Mucosa of descending colon (tissue), 3 donors: ENCODE data around the gene PCDHB6. TPM values are rescaled to one million over a fixed set of nuclear protein-coding genes. Genes with fewer than 3 reads are reported as not detected.
"Not testable (repeated sequence)": the region's sequence is repeated elsewhere in the genome, so short reads cannot be mapped to it uniquely, and the experiment has no call there.

Experiments
- ATAC-seq: fragments of 200-7000 bp; cut with Tn5 transposase; one replicate; pipeline ENCODE4 v1.9.1; 2020; ENCODE audit warnings: mild to moderate bottlenecking, moderate library complexity
- DNase-seq, 3 donors: peaks; one replicate each; pipeline ENCODE4 v3.0.0-alpha.2; 2020
- H3K36me3 ChIP-seq: fragments of 200-600 bp; one replicate; pipeline ENCODE4 v1.8.0; 2021; ENCODE audit warnings: low read depth, mild to moderate bottlenecking
- H3K4me1 ChIP-seq: fragments of 200-600 bp; one replicate; pipeline ENCODE4 v1.8.0; 2021; ENCODE audit warnings: low read depth, mild to moderate bottlenecking
- H3K4me3 ChIP-seq: fragments of 200-600 bp; one replicate; pipeline ENCODE4 v1.8.0; 2021; ENCODE audit warnings: mild to moderate bottlenecking
- H3K9me3 ChIP-seq: fragments of 200-600 bp; one replicate; pipeline ENCODE4 v1.8.0; 2021; ENCODE audit warnings: mild to moderate bottlenecking
- intact Hi-C, 2 donors: fragments of 100-400 bp; cut with DNase I in 1 of 2; cut with micrococcal nuclease in 1 of 2; formaldehyde crosslinking; loops; one replicate each; pipeline versions ENCODE4 v1.11.0 to v1.11.1; 2022; cut with DNase I, micrococcal nuclease
- total RNA-seq, 3 donors: library from RNA; stranded (reverse); fragmentation: NEBNext Ultra II Directional in 2 of 3; extraction: Animal tissue kit (Norgen Biotek cat#: 25700) in 2 of 3; gene quantifications; one replicate each; pipeline versions ENCODE4 v1.2.1 to v1.2.4, GENCODE V29; 2021 to 2023
- TF ChIP-seq, protein P1 (sequence below): fragments of 200-600 bp; IDR thresholded peaks from one replicate; pipeline ENCODE4 v1.8.0; 2022; ENCODE audit warnings: antibody characterized with exemption, mild to moderate bottlenecking
- donor health status: DM: no; HTN: no; CAD: no; lungs with moderate emphysema.
- donor health status: DM: no; HTN: no; CAD: no.
- donor health status: DM: no; HTN: yes; CAD: no.

Gene PCDHB6
- total RNA-seq, 3 donors from 2014 or later = 0.24 to 0.60 (median 0.29) TPM

DNA sequence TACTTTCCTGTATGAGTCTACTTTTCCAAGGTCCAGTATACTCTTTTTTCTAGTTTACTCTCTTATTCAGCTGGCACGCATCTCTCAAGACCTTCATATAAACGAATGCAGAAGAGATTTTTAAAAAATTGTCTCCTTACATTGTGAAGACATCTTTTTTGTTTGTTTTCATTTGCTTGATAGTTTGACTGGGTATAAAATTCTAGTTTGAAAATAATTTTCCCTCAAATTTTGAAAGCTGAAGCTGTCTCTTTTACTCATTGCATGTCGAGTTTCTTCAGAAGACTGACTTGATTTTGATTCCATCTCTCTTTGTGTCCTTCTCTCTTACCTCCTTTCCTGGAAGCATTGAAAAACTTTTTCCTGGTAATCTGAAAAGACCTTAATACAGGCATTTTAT is 46.5 kb downstream of the PCDHB6 start:
- Histone ChIP-seq H3K4me3 (no peak overlapping the region), H3K9me3 (peaks cover 53% of the 10 kb centered on the region), H3K4me1 (no peaks in the 10 kb centered on the region), H3K36me3 (no peaks in the 10 kb centered on the region)
- intact Hi-C loops = no loop called here
- no peak for DNase-seq
- no peak for ATAC-seq
- TF ChIP-seq, protein P1, sequence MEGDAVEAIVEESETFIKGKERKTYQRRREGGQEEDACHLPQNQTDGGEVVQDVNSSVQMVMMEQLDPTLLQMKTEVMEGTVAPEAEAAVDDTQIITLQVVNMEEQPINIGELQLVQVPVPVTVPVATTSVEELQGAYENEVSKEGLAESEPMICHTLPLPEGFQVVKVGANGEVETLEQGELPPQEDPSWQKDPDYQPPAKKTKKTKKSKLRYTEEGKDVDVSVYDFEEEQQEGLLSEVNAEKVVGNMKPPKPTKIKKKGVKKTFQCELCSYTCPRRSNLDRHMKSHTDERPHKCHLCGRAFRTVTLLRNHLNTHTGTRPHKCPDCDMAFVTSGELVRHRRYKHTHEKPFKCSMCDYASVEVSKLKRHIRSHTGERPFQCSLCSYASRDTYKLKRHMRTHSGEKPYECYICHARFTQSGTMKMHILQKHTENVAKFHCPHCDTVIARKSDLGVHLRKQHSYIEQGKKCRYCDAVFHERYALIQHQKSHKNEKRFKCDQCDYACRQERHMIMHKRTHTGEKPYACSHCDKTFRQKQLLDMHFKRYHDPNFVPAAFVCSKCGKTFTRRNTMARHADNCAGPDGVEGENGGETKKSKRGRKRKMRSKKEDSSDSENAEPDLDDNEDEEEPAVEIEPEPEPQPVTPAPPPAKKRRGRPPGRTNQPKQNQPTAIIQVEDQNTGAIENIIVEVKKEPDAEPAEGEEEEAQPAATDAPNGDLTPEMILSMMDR = no peak

DNA sequence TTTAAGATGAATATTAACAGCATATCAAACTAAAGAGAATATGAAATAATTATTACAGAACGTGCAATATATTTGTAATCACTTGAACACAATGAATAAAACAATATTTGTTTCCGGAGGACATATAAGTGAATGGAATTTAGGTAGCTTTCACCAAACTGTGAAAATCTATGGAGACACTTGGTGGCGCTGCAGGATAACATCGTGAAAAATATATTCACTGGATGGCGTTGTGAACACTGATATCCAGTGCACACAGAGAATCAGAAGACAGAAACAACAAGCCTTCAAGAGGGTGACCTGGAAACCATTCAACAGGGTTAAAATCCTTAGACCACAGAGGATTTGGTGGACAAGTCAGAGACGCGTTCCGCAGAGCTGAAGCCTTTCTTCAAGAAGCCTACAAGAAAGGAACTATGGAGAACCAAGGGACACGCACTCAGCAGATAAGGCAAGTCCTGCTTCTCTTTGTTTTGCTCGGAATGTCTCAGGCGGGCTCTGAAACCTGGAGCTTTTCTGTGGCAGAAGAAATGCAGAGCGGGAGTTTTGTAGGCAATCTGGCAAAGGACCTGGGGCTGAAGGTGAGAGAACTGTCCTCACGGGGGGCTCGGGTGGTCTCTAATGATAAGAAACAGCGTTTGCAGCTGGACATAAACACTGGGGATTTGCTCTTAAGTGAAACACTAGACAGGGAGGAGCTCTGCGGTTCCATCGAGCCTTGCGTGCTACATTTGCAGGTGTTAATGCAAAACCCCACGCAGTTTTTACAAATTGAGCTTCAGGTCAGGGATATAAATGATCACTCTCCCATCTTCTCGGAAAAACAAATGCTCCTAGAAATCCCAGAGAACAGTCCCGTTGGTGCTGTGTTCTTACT is 49.7 kb downstream of the PCDHB6 start, which contains the start of gene PCDHB11:
PCDHB11 (plus strand) TSS at position 269 of the 877 bp plus-strand sequence; CDS start at position 417, 148 bp downstream.
- DNase-seq (peak in 1 of 3 donors; percentile 11), ATAC-seq (no peak)
- no peaks in the 10 kb centered on the region for H3K4me1 ChIP-seq
- no peaks in the 10 kb centered on the region for H3K36me3 ChIP-seq
- intact Hi-C loops = no loop called here
- peaks cover 62% of the 10 kb centered on the region for H3K9me3 ChIP-seq
- TF ChIP-seq, protein P1 = no peak
- H3K4me3 ChIP-seq = no peak within 1 kb of the TSS

DNA sequence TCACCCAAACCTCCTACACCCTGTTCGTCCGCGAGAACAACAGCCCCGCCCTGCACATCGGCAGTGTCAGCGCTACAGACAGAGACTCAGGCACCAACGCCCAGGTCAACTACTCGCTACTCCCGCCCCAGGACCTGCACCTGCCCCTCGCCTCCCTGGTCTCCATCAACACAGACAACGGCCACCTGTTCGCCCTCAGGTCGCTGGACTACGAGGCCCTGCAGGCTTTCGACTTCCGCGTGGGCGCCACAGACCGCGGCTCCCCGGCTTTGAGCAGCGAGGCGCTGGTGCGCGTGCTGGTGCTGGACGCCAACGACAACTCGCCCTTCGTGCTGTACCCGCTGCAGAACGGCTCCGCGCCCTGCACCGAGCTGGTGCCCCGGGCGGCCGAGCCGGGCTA is 51.3 kb downstream of the PCDHB6 start:
- H3K4me3 ChIP-seq, H3K36me3 ChIP-seq, DNase-seq, H3K4me1 ChIP-seq, ATAC-seq, intact Hi-C loops: not testable (repeated sequence)
- H3K9me3 ChIP-seq = peaks cover 55% of the 10 kb centered on the region

DNA sequence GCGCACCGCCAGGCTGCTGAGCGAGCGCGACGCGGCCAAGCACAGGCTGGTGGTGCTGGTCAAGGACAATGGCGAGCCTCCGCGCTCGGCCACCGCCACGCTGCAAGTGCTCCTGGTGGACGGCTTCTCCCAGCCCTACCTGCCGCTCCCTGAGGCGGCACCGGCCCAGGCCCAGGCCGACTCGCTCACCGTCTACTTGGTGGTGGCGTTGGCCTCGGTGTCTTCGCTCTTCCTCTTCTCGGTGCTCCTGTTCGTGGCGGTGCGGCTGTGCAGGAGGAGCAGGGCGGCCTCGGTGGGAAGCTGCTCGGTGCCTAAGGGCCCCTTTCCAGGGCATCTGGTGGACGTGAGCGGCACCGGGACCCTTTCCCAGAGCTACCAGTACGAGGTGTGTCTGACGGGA is 51.8 kb downstream of the PCDHB6 start:
- H3K36me3 ChIP-seq, DNase-seq, H3K4me1 ChIP-seq, intact Hi-C loops, H3K4me3 ChIP-seq, ATAC-seq: not testable (repeated sequence)
- peaks cover 50% of the 10 kb centered on the region for H3K9me3 ChIP-seq

Other genes starting within 250 kb of the PCDHB6 start
- under 1 TPM; 0.14 to 0.95 (median 0.24) TPM for gene PCDHAC1, start 223.8 kb upstream of the PCDHB6 start, total RNA-seq
- gene PCDHAC2, start 183.6 kb upstream of the PCDHB6 start, total RNA-seq = 1 to 10 TPM in 1 of 3 donors, under 1 TPM in 2; 0.31 to 1.3 (median 0.61) TPM
- under 1 TPM in 1 of 3 donors, not detected in 2; 0.25 TPM for gene PCDHB1, start 98.7 kb upstream of the PCDHB6 start, total RNA-seq
- gene PCDHB2, start 55.4 kb upstream of the PCDHB6 start, total RNA-seq = 1 to 10 TPM in 2 of 3 donors, under 1 TPM in 1; 0.82 to 5.5 (median 1.1) TPM
- 1 to 10 TPM in 1 of 3 donors, under 1 TPM in 2; 0.58 to 1.9 (median 0.90) TPM for gene PCDHB3, start 49.6 kb upstream of the PCDHB6 start, total RNA-seq
- gene PCDHB4, start 28.2 kb upstream of the PCDHB6 start, total RNA-seq = 1 to 10 TPM in 1 of 3 donors, under 1 TPM in 2; 0.35 to 3.4 (median 0.80) TPM
- gene PCDHB5, start 14.9 kb upstream of the PCDHB6 start, total RNA-seq = 1 to 10 TPM in 1 of 3 donors, under 1 TPM in 2; 0.41 to 3.0 (median 0.60) TPM
- 1 to 10 TPM in 1 of 3 donors, under 1 TPM in 1, not detected in 1; 0.55 to 2.5 TPM for gene PCDHB7, start 22.6 kb downstream of the PCDHB6 start, total RNA-seq
- 1 to 10 TPM in 1 of 3 donors, under 1 TPM in 2; 0.12 to 2.1 (median 0.72) TPM for gene PCDHB8, start 27.7 kb downstream of the PCDHB6 start, total RNA-seq
- gene PCDHB16, start 32.3 kb downstream of the PCDHB6 start, total RNA-seq = 1 to 10 TPM in 1 of 3 donors, under 1 TPM in 2; 0.49 to 3.4 (median 0.89) TPM
- 1 to 10 TPM in 1 of 3 donors, under 1 TPM in 2; 0.26 to 2.4 (median 0.70) TPM for gene PCDHB9, start 37.1 kb downstream of the PCDHB6 start, total RNA-seq
- gene PCDHB10, start 42.3 kb downstream of the PCDHB6 start, total RNA-seq = 1 to 10 TPM in 1 of 3 donors, under 1 TPM in 2; 0.35 to 4.9 (median 0.60) TPM
- gene PCDHB11, start 49.6 kb downstream of the PCDHB6 start, total RNA-seq = 1 to 10 TPM in 2 of 3 donors, under 1 TPM in 1; 0.55 to 5.8 (median 1.3) TPM
- gene PCDHB12, start 58.7 kb downstream of the PCDHB6 start, total RNA-seq = 1 to 10 TPM in 1 of 3 donors, under 1 TPM in 2; 0.52 to 3.9 (median 0.67) TPM
- 1 to 10 TPM; 1.2 to 4.3 (median 1.9) TPM for gene PCDHB13, start 63.9 kb downstream of the PCDHB6 start, total RNA-seq
- gene PCDHB14, start 73.3 kb downstream of the PCDHB6 start, total RNA-seq = 1 to 10 TPM in 2 of 3 donors, under 1 TPM in 1; 0.98 to 6.1 (median 2.0) TPM
- gene PCDHB15, start 95.3 kb downstream of the PCDHB6 start, total RNA-seq = 1 to 10 TPM in 2 of 3 donors, under 1 TPM in 1; 0.69 to 4.3 (median 1.2) TPM
- 1 to 10 TPM; 1.2 to 1.7 (median 1.5) TPM for gene SLC25A2, start 154.0 kb downstream of the PCDHB6 start, total RNA-seq
- gene TAF7, start 170.7 kb downstream of the PCDHB6 start, total RNA-seq = 10 to 100 TPM; 52.6 to 70.4 (median 56.9) TPM
- gene PCDHGA1, start 180.5 kb downstream of the PCDHB6 start, total RNA-seq = 1 to 10 TPM in 1 of 3 donors, under 1 TPM in 2; 0.35 to 1.6 (median 0.43) TPM
- gene PCDHGA2, start 188.7 kb downstream of the PCDHB6 start, total RNA-seq = 1 to 10 TPM in 1 of 3 donors, under 1 TPM in 2; 0.41 to 3.8 (median 0.51) TPM
- gene PCDHGA3, start 193.8 kb downstream of the PCDHB6 start, total RNA-seq = 1 to 10 TPM in 1 of 3 donors, under 1 TPM in 2; 0.24 to 2.2 (median 0.43) TPM
- 1 to 10 TPM; 1.0 to 4.1 (median 1.2) TPM for gene PCDHGB1, start 200.0 kb downstream of the PCDHB6 start, total RNA-seq
- 1 to 10 TPM in 2 of 3 donors, under 1 TPM in 1; 0.90 to 4.6 (median 1.2) TPM for gene PCDHGA4, start 205.0 kb downstream of the PCDHB6 start, total RNA-seq
- gene PCDHGB2, start 209.9 kb downstream of the PCDHB6 start, total RNA-seq = 1 to 10 TPM; 1.5 to 5.7 (median 2.8) TPM
- 1 to 10 TPM; 1.2 to 4.2 (median 1.2) TPM for gene PCDHGA5, start 214.1 kb downstream of the PCDHB6 start, total RNA-seq
- gene PCDHGB3, start 220.2 kb downstream of the PCDHB6 start, total RNA-seq = 1 to 10 TPM; 2.0 to 6.3 (median 2.0) TPM
- 1 to 10 TPM; 1.6 to 6.7 (median 1.9) TPM for gene PCDHGA6, start 223.8 kb downstream of the PCDHB6 start, total RNA-seq
- 1 to 10 TPM; 1.0 to 5.6 (median 1.7) TPM for gene PCDHGA7, start 232.7 kb downstream of the PCDHB6 start, total RNA-seq
- 1 to 10 TPM in 2 of 3 donors, under 1 TPM in 1; 0.65 to 5.3 (median 1.2) TPM for gene PCDHGB4, start 237.6 kb downstream of the PCDHB6 start, total RNA-seq
- gene PCDHGA8, start 242.6 kb downstream of the PCDHB6 start, total RNA-seq = 1 to 10 TPM in 1 of 3 donors, under 1 TPM in 2; 0.78 to 3.8 (median 0.87) TPM
- 1 to 10 TPM; 3.1 to 9.8 (median 5.6) TPM for gene PCDHGB5, start 247.9 kb downstream of the PCDHB6 start, total RNA-seq